Measurements from ENCODE around the gene RASAL2. TPM values are rescaled to one million over a fixed set of nuclear protein-coding genes. Genes with fewer than 3 reads are reported as not detected.
A peak's percentile ranks its signal among the peaks of the same experiment; 100 is the strongest.

RASAL2 gene
- total RNA-seq, 4 donors from 2014 or later = 17.0 to 27.4 (median 20.2) TPM

- TF ChIP-seq POLR2AphosphoS5 (IDR thresholded peaks at IDR 0.05) = no peak
- TF ChIP-seq, protein P1, sequence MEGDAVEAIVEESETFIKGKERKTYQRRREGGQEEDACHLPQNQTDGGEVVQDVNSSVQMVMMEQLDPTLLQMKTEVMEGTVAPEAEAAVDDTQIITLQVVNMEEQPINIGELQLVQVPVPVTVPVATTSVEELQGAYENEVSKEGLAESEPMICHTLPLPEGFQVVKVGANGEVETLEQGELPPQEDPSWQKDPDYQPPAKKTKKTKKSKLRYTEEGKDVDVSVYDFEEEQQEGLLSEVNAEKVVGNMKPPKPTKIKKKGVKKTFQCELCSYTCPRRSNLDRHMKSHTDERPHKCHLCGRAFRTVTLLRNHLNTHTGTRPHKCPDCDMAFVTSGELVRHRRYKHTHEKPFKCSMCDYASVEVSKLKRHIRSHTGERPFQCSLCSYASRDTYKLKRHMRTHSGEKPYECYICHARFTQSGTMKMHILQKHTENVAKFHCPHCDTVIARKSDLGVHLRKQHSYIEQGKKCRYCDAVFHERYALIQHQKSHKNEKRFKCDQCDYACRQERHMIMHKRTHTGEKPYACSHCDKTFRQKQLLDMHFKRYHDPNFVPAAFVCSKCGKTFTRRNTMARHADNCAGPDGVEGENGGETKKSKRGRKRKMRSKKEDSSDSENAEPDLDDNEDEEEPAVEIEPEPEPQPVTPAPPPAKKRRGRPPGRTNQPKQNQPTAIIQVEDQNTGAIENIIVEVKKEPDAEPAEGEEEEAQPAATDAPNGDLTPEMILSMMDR (IDR thresholded peaks at IDR 0.05) = no peak
- TF ChIP-seq POLR2A (IDR thresholded peaks at IDR 0.05) = no peak
- TF ChIP-seq EP300 (IDR thresholded peaks at IDR 0.05) = no peak
- Histone ChIP-seq H3K9me3 (no peaks in the 10 kb centered on the region), H3K27me3 (no peaks in the 10 kb centered on the region), H3K27ac (no peak overlapping the region), H3K36me3 (no peaks in the 10 kb centered on the region), H3K4me3 (no peak overlapping the region), H3K4me1 (peaks cover 0 to 19% (median 3%) of the 10 kb centered on the region in 3 donors)
- ATAC-seq = no peak
Observed at GRCh38 chr1:178337091-178337706, 243.3 kb downstream of the RASAL2 start.

DNA sequence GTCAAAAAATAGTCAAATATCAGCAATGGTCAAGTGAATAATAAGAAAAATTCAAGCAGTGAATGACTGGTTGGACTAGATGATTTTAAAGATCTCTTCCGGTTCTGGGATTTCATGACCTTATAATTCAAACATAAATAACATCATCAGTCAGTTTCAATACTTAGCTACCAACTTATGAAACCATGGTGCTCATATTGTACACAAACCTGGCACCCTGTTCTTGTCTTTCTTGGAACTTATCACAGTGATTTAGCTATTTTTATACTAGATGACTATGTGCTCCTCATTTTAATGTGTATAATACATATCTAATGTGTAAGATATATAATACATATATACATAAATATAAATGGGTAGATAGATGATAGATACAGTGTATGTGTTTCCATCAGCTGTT, 245.9 kb downstream of the RASAL2 start:
- no peak for ATAC-seq
- no peak overlapping the region for H3K4me3 ChIP-seq
- H3K27ac ChIP-seq = no peak overlapping the region
- no peaks in the 10 kb centered on the region for H3K27me3 ChIP-seq
- no peaks in the 10 kb centered on the region for H3K36me3 ChIP-seq
- no peaks in the 10 kb centered on the region for H3K9me3 ChIP-seq
- peaks cover 0 to 42% (median 6%) of the 10 kb centered on the region in 3 donors for H3K4me1 ChIP-seq
- no peak for TF ChIP-seq POLR2AphosphoS5 (IDR thresholded peaks at IDR 0.05)
- TF ChIP-seq EP300 (IDR thresholded peaks at IDR 0.05) = no peak
- TF ChIP-seq, protein P1 (IDR thresholded peaks at IDR 0.05) = no peak
- no peak for TF ChIP-seq POLR2A (IDR thresholded peaks at IDR 0.05)
- WGBS, 2 donors (ENCODE audit: low coverage in 1 of 2) = 40 to 46% methylated on average over 1 of the region's 1 CpG

DNA sequence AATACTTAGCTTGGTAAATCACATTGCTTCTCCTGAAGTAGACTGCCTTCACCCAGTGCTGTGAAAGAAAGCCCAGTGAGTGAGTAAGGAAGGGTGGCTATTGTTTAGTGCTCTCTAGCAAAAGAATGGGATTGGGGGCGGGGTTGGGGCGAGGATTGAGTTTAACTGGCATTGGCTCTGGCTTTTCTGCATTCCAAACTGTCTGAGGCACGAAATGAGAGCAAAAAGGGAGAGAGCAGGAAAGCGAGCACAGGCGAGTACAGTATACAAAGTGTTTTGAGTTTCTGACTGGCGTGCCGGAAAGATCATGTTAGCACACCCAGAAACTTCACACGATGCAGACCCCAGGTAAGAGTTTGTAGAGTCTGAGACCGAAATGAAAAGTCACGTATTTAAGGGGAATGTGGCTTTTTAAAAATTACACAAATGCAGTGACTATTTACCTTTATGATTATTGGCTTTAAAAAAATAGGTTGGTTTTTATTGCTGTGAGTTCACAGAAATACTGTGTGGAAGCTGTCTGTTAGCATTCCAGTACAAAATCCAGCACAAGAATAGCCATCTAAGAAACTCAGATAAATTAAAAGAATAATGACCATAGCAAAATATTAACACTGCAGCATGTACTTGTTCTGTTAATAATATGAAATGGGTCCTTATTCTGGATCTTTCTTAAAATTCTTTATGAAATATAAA, 247.5 kb downstream of the RASAL2 start:
- WGBS, 2 donors (ENCODE audit: low coverage in 1 of 2) = 13 to 20% methylated on average over 9 to 10 of the region's 10 CpGs
- ATAC-seq = peak; percentile 67
- Histone ChIP-seq H3K4me1 (peaks cover 0 to 47% (median 6%) of the 10 kb centered on the region in 3 donors), H3K36me3 (no peaks in the 10 kb centered on the region), H3K9me3 (no peaks in the 10 kb centered on the region), H3K27me3 (no peaks in the 10 kb centered on the region), H3K4me3 (peak overlapping the region; percentile 26 to 27), H3K27ac (peak overlapping the region in 1 of 4 donors; percentile 12)
- TF ChIP-seq POLR2AphosphoS5 (IDR thresholded peaks at IDR 0.05) (no peak), POLR2A (IDR thresholded peaks at IDR 0.05) (no peak), EP300 (IDR thresholded peaks at IDR 0.05) (no peak)
- TF ChIP-seq, protein P1 (IDR thresholded peaks at IDR 0.05) = no peak

DNA sequence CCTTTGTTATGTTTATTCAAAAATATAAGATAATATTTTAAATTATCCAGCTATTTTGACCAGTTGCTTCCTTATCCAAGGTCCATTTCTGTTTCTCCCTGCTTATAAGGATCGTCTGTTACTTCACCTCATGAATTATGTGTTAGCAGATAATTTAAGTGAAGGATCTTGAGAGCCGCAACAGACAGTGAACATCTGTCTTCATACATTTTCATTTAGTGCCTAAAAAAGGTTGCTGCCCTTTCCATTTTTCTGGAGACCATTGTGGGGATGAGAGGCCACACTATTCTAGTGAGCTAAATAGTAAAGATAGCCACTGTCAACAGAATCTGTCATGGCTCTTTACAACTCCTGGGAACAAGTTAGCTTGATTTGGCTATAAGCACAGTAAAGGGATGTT, 248.8 kb downstream of the RASAL2 start:
- TF ChIP-seq, protein P1 (IDR thresholded peaks at IDR 0.05) = no peak
- TF ChIP-seq EP300 (IDR thresholded peaks at IDR 0.05) (no peak), POLR2A (IDR thresholded peaks at IDR 0.05) (no peak), POLR2AphosphoS5 (IDR thresholded peaks at IDR 0.05) (no peak)
- no peak for ATAC-seq
- H3K9me3 ChIP-seq = no peaks in the 10 kb centered on the region
- H3K27me3 ChIP-seq = no peaks in the 10 kb centered on the region
- H3K36me3 ChIP-seq = no peaks in the 10 kb centered on the region
- H3K4me3 ChIP-seq = no peak overlapping the region
- peak overlapping the region in 3 of 4 donors; percentile 6 to 26 (median 13) for H3K27ac ChIP-seq
- H3K4me1 ChIP-seq = peaks cover 0 to 47% (median 6%) of the 10 kb centered on the region in 3 donors
- WGBS, 2 donors (ENCODE audit: low coverage in 1 of 2) = 44 to 69% methylated on average over 2 of the region's 2 CpGs
